ENCODE measurements around the gene CMIP. TPM values are rescaled to one million over a fixed set of nuclear protein-coding genes. Genes with fewer than 3 reads are reported as not detected.

Gene CMIP
- total RNA-seq, 4 donors from 2014 or later: 44.6 to 152 (median 76.5) TPM

GRCh38 chr16:81732699-81733098 lies 288.1 kb downstream of the CMIP start:
- Histone ChIP-seq H3K4me1 (peaks cover 0 to 10% (median 0%) of the 10 kb centered on the region in 4 donors), H3K36me3 (no peaks in the 10 kb centered on the region), H3K9me3 (no peaks in the 10 kb centered on the region), H3K27ac (no peak overlapping the region), H3K4me3 (no peak overlapping the region), H3K27me3 (no peaks in the 10 kb centered on the region)
- DNase-seq: no peak
- no peak for TF ChIP-seq POLR2A (IDR thresholded peaks at IDR 0.05)
- TF ChIP-seq CTCF (IDR thresholded peaks at IDR 0.05): no peak

GRCh38 chr16:81733295-81733694 lies 288.7 kb downstream of the CMIP start:
- no peak for DNase-seq
- no peaks in the 10 kb centered on the region for H3K36me3 ChIP-seq
- no peaks in the 10 kb centered on the region for H3K27me3 ChIP-seq
- no peak for TF ChIP-seq POLR2A (IDR thresholded peaks at IDR 0.05)
- no peak for TF ChIP-seq CTCF (IDR thresholded peaks at IDR 0.05)
- no peaks in the 10 kb centered on the region for H3K9me3 ChIP-seq
- H3K4me1 ChIP-seq: peaks cover 0 to 15% (median 3%) of the 10 kb centered on the region in 4 donors
- no peak overlapping the region for H3K27ac ChIP-seq
- H3K4me3 ChIP-seq: no peak overlapping the region

GRCh38 chr16:81734632-81735434 lies 290.2 kb downstream of the CMIP start:
- Histone ChIP-seq H3K27me3 (no peaks in the 10 kb centered on the region), H3K4me1 (peaks cover 0 to 19% (median 5%) of the 10 kb centered on the region in 4 donors), H3K36me3 (no peaks in the 10 kb centered on the region), H3K4me3 (no peak overlapping the region), H3K9me3 (no peaks in the 10 kb centered on the region), H3K27ac (no peak overlapping the region)
- no peak for TF ChIP-seq CTCF (IDR thresholded peaks at IDR 0.05)
- TF ChIP-seq POLR2A (IDR thresholded peaks at IDR 0.05): no peak
- no peak for DNase-seq

- no peaks in the 10 kb centered on the region for H3K9me3 ChIP-seq
- no peaks in the 10 kb centered on the region for H3K27me3 ChIP-seq
- TF ChIP-seq CTCF (IDR thresholded peaks at IDR 0.05): peak; percentile 81 to 95 (median 90)
- no peak for TF ChIP-seq POLR2A (IDR thresholded peaks at IDR 0.05)
- H3K4me3 ChIP-seq: peak overlapping the region; percentile 6 to 25 (median 14)
- H3K36me3 ChIP-seq: no peaks in the 10 kb centered on the region
- DNase-seq: peak; percentile 86 to 96 (median 91)
- H3K27ac ChIP-seq: peak overlapping the region in 1 of 4 donors; percentile 80
- peaks cover 0 to 10% (median 6%) of the 10 kb centered on the region in 4 donors for H3K4me1 ChIP-seq
Measured at GRCh38 chr16:81737885-81738536, 293.4 kb downstream of the CMIP start.

- TF ChIP-seq CTCF (IDR thresholded peaks at IDR 0.05) (no peak), POLR2A (IDR thresholded peaks at IDR 0.05) (no peak)
- Histone ChIP-seq H3K36me3 (no peaks in the 10 kb centered on the region), H3K4me3 (peak overlapping the region in 1 of 4 donors; percentile 16), H3K4me1 (peaks cover 0 to 10% (median 6%) of the 10 kb centered on the region in 4 donors), H3K27me3 (no peaks in the 10 kb centered on the region), H3K27ac (peak overlapping the region in 3 of 4 donors; percentile 6 to 80 (median 38)), H3K9me3 (no peaks in the 10 kb centered on the region)
- peak in 2 of 3 donors; percentile 91 for DNase-seq
Measured at GRCh38 chr16:81738783-81739496, 294.3 kb downstream of the CMIP start.

All from Peyer's patch (tissue), 4 donors.